Loucy (cell line): ENCODE measurements around the gene ADGRL1.

Experiments
- CTCF ChIP-seq: fragments of 200-600 bp; sonication (generic); conservative IDR thresholded peaks from 2 replicates; pipeline ENCODE4 v1.5.1; 2014; ENCODE audit warnings: mild to moderate bottlenecking, antibody characterized with exemption, low read length
- EZH2phosphoT487 ChIP-seq: fragments of 200-600 bp; IDR thresholded peaks from 2 replicates; pipeline ENCODE4 v1.6.1; 2018; ENCODE audit warnings: antibody characterized with exemption, mild to moderate bottlenecking, moderate library complexity, borderline replicate concordance

GRCh38 chr19:14189415-14189814 is 16.6 kb downstream of the ADGRL1 start:
- TF ChIP-seq CTCF (no peak), EZH2phosphoT487 (no peak)
